HG02885 (cell line): ENCODE results near the gene ERO1A.

Experiments used
- ATAC-seq: cut with Tn5 transposase; IDR thresholded peaks from one replicate; pipeline ENCODE4 v1.9.1; 2021; ENCODE audit warnings: mild to moderate bottlenecking; ENCODE audit not compliant: unreplicated experiment, poor library complexity

Gene ERO1A

GRCh38 chr14:52610187-52610586 is 85.2 kb downstream of the ERO1A start:
- ATAC-seq = no peak

- no peak for ATAC-seq
Measured at GRCh38 chr14:52609445-52610044, 85.8 kb downstream of the ERO1A start.

- ATAC-seq = no peak
Measured at GRCh38 chr14:52607061-52607460, 88.3 kb downstream of the ERO1A start.

GRCh38 chr14:52602131-52602530 is 93.2 kb downstream of the ERO1A start:
- ATAC-seq = no peak

- no peak for ATAC-seq
Measured at GRCh38 chr14:52599974-52600373, 95.4 kb downstream of the ERO1A start.

GRCh38 chr14:52598568-52598967 is 96.8 kb downstream of the ERO1A start:
- ATAC-seq = no peak

- ATAC-seq = no peak
Measured at GRCh38 chr14:52596861-52597260, 98.5 kb downstream of the ERO1A start.

GRCh38 chr14:52596320-52596719 is 99.0 kb downstream of the ERO1A start:
- no peak for ATAC-seq

GRCh38 chr14:52590318-52590717 is 105.0 kb downstream of the ERO1A start:
- ATAC-seq = no peak
